Hematopoietic multipotent progenitor cell (in vitro differentiated cells): ENCODE measurements around the gene FAM174B. TPM values are rescaled to one million over a fixed set of nuclear protein-coding genes. Genes with fewer than 3 reads are reported as not detected.

ENCODE experiments used
- DNase-seq, 3 donors: peaks; one replicate each; pipeline ENCODE4 v3.0.0-alpha.2; 2011 to 2015; ENCODE audit warnings: low read depth in 2 of 3, low spot score in 2 of 3
- total RNA-seq: library from RNA; depleted of rRNA; stranded (reverse); fragments of >200 nt; gene quantifications from one replicate; pipeline ENCODE4 v1.2.3, GENCODE V29; 2012

FAM174B gene
- 2.7 TPM for total RNA-seq

DNA sequence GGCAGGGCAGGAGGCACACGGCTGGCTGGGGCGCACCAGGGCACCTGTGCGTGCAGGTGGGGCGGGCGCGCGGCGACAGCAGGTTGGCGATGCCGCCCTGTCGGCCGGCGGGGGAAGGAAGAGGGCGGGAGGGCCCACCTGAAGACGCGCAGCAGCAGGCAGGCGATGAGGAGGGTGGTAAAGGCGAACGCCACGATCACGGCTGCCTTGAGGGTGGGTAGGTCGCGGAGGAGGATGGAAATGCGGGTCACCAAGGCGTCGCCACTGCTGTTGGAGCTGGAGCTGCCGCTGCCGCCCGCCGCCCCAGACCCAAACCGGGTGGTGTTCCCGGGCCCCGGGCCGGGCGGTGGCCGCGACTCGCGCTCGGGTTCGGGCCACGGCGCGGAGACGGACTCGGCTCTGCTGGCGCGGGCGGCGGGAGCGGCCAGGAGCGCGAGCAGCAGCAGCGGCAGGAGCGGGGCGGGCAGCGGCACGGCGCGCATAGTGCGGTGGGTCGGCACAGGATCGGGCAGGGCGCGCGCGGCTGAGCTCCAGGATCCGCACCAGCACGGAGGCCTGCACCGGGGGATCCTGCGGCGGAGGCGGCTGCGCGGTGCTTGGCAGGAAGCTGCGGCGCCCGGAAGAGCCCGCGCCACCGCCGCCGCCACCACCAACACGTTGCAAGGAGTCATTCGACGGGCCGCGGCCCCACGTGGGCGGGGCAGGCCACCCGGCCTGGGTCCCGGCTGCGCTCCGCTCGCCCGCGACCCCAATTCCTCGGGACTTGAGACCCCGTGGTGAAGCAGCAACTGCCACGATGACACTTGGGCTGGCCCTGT is at the start of gene FAM174B:
FAM174B (minus strand) TSS at position 598 of the 818 bp plus-strand sequence.
- DNase-seq: peak in 2 of 3 donors; percentile 49 to 63

DNA sequence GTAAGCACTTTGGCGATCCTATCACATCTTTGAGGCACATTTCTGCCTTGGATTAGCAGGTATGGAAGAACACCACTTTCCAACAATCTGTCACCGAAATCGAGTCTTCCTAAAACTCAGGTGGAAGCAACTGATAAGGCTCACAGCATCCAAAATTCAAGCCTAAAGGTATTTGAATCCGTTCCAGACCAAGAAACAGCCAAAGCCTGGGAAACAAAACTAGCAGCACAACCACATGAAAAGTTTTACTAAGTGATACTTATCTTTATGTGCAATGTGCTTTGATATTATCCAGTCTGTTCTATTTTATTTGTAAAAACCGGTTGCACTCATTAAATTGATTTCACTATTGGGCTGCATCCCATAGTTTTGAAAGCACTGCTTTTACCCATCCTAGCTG is 40.5 kb upstream of the FAM174B start:
- no peak for DNase-seq

DNA sequence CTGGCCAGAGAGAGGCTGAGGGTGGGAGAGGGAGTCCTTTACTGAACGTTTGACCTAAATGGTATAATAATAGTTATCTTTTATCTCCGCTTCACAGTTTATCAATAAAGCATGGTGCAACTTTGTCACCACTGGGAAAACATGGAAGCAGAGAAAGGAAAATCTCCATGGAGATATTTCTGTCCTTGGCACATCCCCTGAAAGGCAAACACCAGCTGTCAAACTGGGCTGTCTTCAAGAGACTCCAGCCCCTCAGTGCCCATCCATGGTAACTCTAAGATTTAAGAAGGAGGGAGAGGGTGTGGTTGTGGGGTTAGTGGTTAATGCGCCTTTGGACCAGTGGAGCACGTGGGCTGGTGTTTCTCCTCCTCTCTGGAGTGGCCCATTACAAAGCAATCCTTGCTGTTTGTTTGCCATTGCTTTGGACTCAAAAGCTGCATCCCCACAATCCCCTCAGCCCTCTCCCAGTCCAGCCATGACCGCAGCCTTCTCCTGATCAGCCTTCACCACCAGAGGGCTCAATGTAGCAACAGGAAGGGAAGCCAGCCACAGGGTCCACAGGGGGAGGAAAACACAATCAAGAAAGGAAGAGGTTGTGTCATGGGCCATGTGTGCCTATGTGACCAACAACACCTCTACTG is 38.2 kb upstream of the FAM174B start:
- DNase-seq: peak in 2 of 3 donors; percentile 22 to 48

DNA sequence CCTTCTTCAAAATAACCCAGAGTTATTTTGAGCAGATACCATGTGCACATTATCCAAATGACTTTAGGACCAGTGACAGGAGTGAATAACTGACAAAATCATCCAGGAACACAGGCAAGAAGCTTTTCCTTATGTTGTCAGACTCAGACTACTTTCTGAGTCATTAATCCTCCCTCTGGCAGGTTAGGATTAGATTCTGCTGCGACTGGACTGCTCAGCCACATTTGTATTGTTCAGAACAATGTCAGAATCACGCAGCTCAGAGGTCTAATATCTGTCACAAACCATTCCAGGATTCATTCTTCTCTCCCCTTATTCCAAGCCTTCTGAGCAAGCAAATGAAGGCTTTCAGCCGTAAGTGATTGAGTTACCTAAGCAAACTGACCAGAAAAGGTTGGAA is 34.8 kb upstream of the FAM174B start:
- DNase-seq: no peak

DNA sequence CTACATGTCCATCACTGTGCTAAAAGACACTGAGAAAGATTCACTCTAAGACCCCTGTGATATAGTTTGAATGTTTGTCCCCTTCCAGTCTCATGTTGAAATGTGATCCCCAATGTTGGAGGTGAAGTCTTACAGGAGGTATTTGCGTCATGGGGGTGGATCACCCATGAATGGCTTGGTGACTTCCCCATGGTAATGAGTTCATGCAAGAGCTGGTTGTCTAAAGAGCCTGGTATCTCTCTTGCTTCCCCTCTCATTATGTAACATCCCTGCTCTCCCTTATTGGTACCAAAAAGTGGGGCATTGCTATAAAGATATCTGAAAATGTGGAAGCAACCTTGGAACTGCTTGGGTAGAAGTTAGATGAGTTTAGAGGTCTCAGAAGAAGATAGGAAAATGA is 32.2 kb upstream of the FAM174B start:
- no peak for DNase-seq

DNA sequence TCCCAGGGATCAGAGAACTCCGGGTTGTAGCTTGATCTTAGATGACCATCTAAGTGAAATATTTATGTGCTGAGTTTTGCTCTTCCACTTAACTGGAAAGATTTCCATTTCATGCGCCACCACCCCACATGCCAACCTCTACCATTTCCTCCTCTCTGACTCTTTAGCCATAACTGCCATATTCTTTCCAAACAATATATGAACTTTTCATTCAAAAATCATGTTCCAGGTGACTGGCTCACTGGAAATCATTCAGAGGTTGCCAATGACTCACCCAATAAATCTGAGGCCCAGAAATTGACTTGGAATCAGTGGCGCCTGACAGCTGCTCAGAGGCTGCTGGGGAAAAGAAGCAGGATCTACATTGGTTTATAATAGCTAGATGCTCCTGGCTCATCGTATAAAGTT is 31.6 kb upstream of the FAM174B start:
- no peak for DNase-seq

DNA sequence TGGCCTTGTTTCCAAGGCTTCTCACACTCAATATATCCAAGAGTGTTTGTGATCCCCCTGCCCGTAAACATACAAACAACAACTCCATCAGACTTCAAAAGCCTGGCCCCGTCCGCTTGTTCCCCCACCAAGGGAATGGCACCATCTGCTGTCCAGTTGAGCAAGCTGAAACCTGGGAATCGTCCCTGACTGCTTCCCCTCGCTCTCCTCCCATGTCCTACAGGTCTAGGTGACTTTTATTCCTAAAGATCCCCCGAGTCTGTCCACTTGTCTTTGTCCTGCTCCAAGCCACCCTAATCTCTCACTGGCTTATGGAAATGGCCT is 27.9 kb upstream of the FAM174B start:
- DNase-seq: peak in 1 of 3 donors; percentile 71

DNA sequence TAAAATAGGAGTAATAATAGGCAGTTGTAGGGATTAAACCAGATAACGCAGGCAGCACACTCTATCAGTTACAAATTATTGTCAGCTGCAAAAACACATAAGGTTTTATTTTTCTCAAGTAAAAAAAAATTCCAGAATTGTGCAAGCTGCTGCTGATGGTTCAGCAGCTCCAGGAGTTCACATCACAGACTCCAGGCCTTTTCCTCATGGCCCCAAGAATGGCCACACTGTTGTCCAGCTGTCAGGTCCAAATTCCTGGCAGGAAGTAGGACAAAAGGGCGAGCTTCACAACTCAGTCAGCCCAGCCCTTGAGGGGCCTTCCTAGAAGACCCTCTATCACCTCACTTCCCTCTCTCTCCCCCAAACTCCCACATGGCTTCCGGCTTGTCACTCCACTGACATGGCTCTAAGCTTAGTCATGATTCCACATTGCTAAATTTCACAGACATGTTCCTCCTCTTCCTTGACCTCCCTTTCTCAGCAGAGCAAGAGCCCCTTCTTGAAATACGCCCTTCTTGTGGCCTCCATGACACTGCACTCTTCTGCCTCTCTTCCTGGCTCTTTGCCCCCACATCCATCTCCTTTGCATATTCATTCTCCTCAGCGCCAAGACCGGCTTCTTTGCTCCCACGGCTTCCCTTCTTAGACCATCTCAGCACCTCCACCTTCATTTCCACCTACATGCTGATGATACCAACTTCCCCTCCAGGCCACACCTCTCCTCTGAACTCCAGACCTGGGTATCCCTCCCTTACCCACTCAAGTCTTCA is 27.4 kb upstream of the FAM174B start:
- DNase-seq: no peak

DNA sequence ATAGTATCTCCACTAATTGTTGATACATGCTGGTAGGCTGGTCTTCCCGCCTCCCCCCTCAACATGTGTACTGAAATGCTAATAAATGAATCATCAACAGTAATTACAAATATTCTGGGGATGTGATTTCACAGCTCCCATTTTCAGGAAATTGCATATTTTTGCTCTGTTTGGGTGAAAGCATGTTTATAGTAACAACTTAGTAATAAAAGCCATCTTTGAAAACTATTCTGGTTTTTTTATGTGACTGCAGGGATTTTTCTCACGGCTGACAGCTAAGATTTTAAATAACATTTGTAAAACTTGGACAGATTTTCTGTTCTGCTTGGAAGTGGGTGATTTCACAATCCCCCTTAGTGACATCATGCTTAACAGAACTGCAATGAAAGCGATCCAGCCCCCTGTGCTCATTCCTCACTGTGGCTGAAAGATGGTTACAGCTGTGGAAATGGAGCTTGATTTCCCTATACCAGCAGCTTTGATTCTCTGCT is 25.6 kb upstream of the FAM174B start:
- DNase-seq: no peak

DNA sequence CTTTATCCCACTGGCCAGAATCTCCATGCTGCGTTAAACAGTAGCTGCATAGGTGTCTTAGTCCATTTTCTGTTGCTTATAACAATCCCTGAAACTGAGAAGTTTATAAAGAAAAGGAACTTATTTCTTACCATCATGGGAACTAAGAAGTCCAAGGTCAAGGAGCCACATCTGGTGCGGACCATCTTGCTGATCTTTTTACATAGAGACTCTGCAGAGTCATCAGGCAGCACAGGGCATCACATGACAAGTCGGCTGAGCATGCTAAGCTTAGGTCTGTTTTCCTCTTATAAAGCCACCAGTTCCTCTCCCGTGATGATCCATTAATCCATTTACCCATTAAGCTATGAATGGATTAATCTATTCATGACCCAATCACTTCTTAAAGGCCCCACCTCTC is 22.4 kb upstream of the FAM174B start:
- no peak for DNase-seq

DNA sequence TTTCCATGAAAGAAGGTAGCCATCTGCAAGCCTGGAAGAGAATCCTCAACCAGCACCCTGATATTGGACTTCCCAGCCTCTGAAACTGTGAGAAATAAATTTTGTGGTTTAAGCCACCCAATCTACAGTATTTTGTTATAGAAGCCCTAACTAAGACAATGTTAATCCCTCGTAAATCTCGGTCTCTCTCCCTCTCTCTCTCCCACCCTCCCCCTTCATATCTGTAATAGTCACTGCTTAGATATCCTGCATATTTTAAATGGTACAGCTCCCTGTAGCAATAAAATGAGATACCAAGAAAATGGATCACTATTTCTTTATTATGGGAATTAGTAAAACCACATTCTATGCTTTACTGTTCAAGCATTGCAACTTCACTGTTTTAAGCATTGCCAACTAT is 21.0 kb upstream of the FAM174B start:
- DNase-seq: no peak

DNA sequence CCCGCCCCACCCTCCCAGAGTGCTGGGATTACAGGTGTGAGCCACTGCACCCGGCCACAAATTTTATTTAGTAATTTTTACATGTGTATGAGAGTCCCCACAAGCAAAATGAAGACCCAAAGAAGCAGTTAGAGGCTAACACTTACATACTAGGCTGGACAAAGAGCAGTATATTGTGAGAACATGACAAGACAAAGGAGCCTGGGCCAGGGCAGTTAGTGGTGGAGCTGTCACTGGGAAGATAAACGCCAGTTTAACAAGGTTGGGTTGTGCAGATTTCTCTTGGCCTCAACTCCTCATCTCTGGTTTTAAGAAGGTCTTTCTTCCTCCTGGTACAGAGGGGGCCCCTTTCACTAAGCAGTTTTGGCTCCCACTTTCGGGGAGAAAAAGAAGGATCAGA is 19.9 kb upstream of the FAM174B start:
- DNase-seq: no peak

DNA sequence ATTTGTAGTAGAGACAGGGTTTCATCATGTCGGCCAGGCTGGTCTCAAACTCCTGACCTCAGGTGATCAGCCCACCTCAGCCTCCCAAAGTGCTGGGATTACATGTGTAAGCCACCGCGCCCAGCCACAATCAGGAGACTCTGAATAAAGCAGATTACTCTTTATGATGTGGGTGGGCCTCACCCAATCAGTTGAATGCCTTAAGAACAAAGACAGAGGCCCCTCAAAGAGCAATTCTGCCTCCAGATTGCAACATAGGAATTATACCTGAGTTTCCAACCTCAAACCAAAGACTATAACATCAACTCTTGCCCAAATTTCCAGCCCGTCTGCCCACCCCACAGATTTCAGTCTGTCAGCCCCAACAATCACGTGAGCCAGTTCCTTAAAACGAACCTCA is 18.8 kb upstream of the FAM174B start:
- DNase-seq: no peak

DNA sequence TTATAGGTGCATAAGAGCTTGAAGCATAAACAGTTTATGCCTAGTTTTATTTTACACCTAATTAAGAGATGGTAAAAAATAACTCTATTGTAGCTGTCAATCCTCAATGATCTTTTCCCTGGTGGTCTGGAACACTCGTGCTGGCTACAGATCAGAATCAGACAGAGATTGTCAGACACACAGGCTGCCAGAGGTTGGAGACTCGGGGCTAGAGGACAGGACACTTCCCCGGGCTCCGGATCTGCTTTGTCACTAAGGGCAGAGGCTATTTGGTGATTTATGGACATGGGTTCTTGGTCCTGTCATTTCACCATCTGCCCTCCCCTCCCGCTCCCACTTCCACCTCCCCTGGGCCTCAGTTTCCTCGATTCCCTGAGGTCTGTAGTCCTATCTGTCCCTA is 16.5 kb upstream of the FAM174B start:
- no peak for DNase-seq

DNA sequence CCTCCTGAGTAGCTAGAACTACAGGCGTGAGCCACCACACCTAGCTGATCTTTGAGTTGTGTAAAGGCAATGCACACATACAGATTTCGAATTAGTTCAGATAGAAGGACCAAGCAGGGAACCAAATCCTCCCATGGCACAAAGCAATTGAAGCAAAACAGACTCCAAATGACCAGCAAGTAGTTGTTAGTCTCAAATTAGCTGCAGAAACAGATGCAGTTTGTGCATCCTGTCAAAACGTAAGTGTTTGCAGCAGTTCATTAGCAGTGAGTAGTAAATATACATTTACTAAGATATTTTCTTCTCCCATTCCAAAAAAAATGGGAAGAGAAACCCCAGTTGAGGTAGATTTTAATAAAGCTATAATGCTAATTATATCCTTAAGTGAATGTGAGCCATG is 15.8 kb upstream of the FAM174B start:
- DNase-seq: no peak

DNA sequence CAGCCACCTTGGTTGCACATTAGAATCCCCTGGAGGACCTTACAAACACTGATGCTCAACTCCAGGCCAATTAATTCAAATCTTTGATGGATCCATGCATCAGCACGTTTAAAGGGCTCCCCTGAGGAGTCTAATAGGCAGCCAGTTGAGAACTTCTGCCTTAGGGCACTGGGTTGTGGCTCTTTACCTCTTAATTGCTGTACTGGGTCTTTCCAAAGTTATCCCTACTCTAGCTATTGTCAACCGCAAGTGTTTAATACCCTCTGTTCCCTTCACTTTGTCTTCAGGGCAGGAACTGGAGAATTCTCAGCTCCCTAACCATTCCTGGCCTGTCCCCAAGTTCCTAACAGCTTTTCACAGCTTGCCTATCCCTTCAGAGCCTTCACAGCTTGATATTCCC is 15.0 kb upstream of the FAM174B start:
- DNase-seq: no peak

DNA sequence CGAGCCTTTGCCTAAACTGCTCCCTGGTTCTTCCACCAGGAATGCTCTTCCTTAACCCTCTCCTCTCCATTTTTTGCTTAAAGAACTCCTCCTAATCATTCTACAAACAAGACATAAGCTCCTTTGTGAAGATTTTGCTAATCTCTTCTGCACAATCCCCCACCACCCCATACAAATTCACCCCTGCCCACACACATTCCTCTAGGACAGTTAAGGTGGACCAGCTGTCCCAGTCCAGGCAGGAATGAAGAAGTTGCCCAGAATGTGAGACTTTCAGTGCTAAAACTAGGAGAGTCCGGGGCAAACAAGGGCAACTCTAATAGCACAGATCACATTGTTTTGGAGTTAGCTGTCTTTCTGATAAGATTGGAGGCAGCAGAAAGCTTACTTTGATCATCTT is 13.9 kb upstream of the FAM174B start:
- no peak for DNase-seq

DNA sequence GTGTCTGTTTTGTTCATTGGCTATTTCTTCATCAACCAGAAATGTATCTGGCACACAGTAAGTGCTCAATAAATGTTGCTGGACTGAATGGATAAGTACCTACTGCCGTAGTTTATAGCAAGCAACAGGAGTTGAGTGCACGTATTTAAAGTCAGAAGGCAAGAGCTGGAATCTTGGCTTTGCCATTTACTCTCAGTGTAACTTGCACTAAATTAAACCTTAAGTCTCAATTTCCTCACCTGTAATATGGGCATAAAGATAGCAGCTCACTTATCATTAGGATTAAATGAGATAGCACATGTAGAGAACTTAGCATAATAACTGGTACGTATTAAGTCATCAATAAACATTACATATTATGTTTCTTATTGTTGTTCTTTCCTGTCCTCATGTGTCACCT is 13.0 kb upstream of the FAM174B start:
- no peak for DNase-seq

DNA sequence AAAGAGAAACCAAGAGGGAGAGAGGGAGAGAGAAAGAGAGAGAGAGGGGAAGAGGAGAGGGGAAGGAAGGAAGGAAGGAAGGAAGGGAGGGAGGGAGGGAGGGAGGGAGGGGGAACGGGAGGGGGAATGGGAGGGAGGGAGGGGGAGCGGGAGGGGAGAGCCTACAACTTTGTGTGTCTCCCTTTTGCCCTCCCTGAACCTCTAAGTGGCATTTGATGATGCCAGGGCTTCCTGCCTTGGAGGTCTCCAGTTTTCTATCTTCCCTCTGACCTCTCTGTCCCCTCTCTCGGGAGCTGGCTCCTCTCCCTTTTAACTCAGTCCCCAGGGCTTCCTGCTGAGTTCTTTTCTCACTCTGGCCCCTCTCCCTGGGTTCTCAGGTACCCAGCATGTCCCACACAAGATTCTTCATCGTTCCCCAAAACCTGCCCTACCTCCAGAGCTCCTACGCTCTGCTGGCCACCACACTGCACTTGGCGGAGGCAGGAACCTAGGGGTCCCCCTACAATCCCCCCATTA is 12.5 kb upstream of the FAM174B start:
- DNase-seq: no peak

DNA sequence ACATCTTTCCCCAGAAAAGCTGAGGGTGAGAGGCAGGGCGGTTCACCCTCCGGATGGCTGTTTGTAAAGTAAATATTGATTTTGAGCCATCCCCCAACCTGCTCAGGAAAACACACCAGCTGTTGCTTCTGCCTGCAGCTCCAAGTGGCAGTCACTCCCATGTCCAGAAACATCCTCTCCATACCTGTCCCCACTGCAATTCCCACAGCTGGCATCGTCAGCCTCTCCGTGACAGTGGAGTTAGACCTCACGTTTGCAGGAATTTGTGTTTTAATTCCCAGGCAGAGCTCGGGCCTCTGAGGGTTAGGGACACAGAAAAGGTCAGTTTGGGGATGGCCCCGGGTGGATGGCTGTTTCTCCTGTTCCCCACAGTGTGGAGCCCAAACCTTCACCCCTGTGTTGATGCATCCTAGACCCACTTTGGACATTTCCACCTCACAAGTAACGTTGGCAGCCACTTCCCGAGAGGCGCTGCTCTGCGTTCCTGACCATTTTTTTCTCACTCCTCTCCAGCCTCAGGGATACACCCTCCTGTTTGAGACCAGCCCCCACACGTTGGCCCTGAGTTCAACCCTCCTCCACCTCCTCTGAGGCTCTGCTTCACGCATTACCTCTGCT is 11.8 kb upstream of the FAM174B start:
- no peak for DNase-seq

DNA sequence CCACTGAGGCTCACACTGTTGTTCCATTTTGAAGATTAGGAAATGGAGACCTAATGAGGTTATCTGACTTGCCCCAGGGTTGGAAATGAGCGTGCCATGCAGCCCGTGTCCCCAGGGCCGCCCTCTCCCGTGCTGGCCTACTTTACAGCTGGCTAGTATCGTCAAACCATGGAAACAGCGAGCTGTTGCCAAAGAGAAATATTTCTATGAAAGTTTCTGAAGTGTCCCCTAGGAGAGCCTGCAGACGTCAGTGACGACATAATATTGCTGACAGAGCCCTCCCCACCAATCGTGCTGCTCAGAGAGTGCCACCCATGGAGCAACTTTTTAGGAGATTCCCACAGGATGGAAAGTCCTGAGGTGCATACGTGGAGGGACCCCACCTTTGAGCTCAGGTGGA is 11.2 kb upstream of the FAM174B start:
- DNase-seq: no peak
